ENCODE results near the gene IL20.
A peak's percentile ranks its signal among the peaks of the same experiment; 100 is the strongest.

IL20 gene

GRCh38 chr1:206831650-206832049 lies 33.8 kb upstream of the IL20 start:
- no peaks in the 10 kb centered on the region for H3K36me3 ChIP-seq (ENCODE audit: control insufficient read depth in 2 of 2, insufficient read depth in 2 of 2, low read length in 2 of 2)
- H3K9ac ChIP-seq (ENCODE audit: low read depth in 1 of 2, low read length in 2 of 2) = no peak overlapping the region
- no peak overlapping the region for H3K27ac ChIP-seq (ENCODE audit: low read depth in 2 of 2, low read length in 2 of 2)
- peaks cover 2 to 22% of the 10 kb centered on the region in 2 donors for H3K4me1 ChIP-seq (ENCODE audit: control insufficient read depth in 2 of 2, insufficient read depth in 2 of 2, low read length in 2 of 2)
- H3K4me3 ChIP-seq (ENCODE audit: low read length in 2 of 2) = no peak overlapping the region
- peaks cover 0 to under 1% of the 10 kb centered on the region in 2 donors for H3K27me3 ChIP-seq (ENCODE audit: control insufficient read depth in 2 of 2, insufficient read depth in 2 of 2, low read length in 2 of 2)
- H3K9me3 ChIP-seq (ENCODE audit: control insufficient read depth in 2 of 2, low read length in 2 of 2) = no peaks in the 10 kb centered on the region

DNA sequence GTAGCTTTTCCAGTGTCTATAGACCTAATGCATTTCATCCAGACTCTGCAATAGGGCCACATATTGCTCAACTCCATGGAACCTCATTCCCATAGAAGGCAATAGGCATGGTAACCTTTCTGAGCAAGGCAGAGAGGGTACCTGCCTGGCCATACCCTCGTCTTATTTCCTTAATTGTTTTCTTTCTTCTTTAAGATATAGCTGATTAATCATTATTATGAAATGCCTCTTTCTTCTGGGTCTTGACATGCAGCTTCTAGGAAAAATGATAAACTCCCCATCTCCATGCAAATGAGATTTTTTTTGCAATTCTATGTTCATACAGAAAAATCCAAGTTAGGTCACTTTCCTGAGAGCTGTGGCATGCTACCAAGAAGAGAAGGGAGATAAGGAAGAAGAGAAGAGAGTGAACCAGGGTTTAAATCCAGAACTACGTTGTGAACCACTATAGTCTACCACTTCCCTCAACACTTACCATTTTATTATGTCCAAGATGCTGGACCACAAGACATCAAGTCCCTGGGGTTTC lies 33.0 kb upstream of the IL20 start:
- H3K4me1 ChIP-seq (ENCODE audit: control insufficient read depth in 2 of 2, insufficient read depth in 2 of 2, low read length in 2 of 2) = peaks cover 2 to 22% of the 10 kb centered on the region in 2 donors
- H3K9ac ChIP-seq (ENCODE audit: low read depth in 1 of 2, low read length in 2 of 2) = no peak overlapping the region
- peak overlapping the region in 1 of 2 donors; percentile 6 for H3K27ac ChIP-seq (ENCODE audit: low read depth in 2 of 2, low read length in 2 of 2)
- peaks cover 0 to 2% of the 10 kb centered on the region in 2 donors for H3K27me3 ChIP-seq (ENCODE audit: control insufficient read depth in 2 of 2, insufficient read depth in 2 of 2, low read length in 2 of 2)
- H3K9me3 ChIP-seq (ENCODE audit: control insufficient read depth in 2 of 2, low read length in 2 of 2) = no peaks in the 10 kb centered on the region
- H3K4me3 ChIP-seq (ENCODE audit: low read length in 2 of 2) = no peak overlapping the region
- H3K36me3 ChIP-seq (ENCODE audit: control insufficient read depth in 2 of 2, insufficient read depth in 2 of 2, low read length in 2 of 2) = no peaks in the 10 kb centered on the region

DNA sequence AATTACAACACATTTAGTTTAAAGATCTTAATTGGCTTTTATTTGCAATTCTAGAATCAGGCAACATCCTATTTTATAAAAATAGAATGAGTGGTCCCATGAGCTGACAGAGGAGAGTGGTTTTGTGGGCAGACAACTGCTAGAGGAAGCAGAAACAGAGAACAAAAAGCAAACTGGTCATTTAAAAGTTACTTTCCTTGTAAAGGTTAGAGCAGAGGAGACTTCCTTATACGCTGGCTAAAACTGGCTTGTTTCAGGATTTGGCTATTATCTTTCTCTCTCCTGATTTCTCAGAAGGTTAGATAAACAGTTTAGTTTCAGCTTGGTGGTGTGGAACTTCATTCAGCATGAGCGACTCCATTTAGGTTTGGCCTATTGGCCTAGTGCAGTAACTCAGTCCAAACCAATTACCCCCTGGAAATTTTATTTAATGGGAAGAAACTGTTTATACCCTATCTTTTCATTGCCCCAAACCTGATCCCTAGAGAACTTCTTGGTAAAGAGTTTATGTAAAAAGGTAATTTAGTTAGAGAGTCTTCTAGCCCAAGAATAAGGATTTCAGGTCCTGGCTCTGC lies 32.2 kb upstream of the IL20 start:
- no peak overlapping the region for H3K4me3 ChIP-seq (ENCODE audit: low read length in 2 of 2)
- peaks cover 2 to 22% of the 10 kb centered on the region in 2 donors for H3K4me1 ChIP-seq (ENCODE audit: control insufficient read depth in 2 of 2, insufficient read depth in 2 of 2, low read length in 2 of 2)
- H3K9ac ChIP-seq (ENCODE audit: low read depth in 1 of 2, low read length in 2 of 2) = no peak overlapping the region
- peak overlapping the region in 1 of 2 donors; percentile 6 for H3K27ac ChIP-seq (ENCODE audit: low read depth in 2 of 2, low read length in 2 of 2)
- no peaks in the 10 kb centered on the region for H3K36me3 ChIP-seq (ENCODE audit: control insufficient read depth in 2 of 2, insufficient read depth in 2 of 2, low read length in 2 of 2)
- H3K27me3 ChIP-seq (ENCODE audit: control insufficient read depth in 2 of 2, insufficient read depth in 2 of 2, low read length in 2 of 2) = peaks cover 0 to 2% of the 10 kb centered on the region in 2 donors
- no peaks in the 10 kb centered on the region for H3K9me3 ChIP-seq (ENCODE audit: control insufficient read depth in 2 of 2, low read length in 2 of 2)

DNA sequence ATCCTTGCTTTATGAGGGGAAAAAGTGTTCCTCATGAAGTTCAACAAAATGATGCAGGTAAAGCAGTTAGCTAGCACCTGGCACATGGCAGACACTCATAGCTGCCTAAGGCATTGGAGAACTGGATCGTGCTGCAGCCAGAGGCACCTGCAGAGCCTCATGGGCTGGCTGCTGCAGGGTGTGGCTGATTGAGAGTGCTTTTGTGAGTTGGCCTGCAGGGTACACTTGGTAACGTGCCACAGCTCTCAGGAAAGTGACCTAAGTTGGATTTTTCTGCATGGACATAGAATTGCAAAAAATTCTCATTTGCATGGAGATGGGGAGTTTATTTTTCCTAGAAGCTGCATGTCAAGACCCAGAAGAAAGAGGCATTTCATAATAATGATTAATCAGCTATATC lies 31.6 kb upstream of the IL20 start:
- H3K27ac ChIP-seq (ENCODE audit: low read depth in 2 of 2, low read length in 2 of 2) = no peak overlapping the region
- H3K9me3 ChIP-seq (ENCODE audit: control insufficient read depth in 2 of 2, low read length in 2 of 2) = no peaks in the 10 kb centered on the region
- no peak overlapping the region for H3K9ac ChIP-seq (ENCODE audit: low read depth in 1 of 2, low read length in 2 of 2)
- H3K27me3 ChIP-seq (ENCODE audit: control insufficient read depth in 2 of 2, insufficient read depth in 2 of 2, low read length in 2 of 2) = peaks cover 0 to 2% of the 10 kb centered on the region in 2 donors
- no peak overlapping the region for H3K4me3 ChIP-seq (ENCODE audit: low read length in 2 of 2)
- no peaks in the 10 kb centered on the region for H3K36me3 ChIP-seq (ENCODE audit: control insufficient read depth in 2 of 2, insufficient read depth in 2 of 2, low read length in 2 of 2)
- H3K4me1 ChIP-seq (ENCODE audit: control insufficient read depth in 2 of 2, insufficient read depth in 2 of 2, low read length in 2 of 2) = peaks cover 2 to 22% of the 10 kb centered on the region in 2 donors

DNA sequence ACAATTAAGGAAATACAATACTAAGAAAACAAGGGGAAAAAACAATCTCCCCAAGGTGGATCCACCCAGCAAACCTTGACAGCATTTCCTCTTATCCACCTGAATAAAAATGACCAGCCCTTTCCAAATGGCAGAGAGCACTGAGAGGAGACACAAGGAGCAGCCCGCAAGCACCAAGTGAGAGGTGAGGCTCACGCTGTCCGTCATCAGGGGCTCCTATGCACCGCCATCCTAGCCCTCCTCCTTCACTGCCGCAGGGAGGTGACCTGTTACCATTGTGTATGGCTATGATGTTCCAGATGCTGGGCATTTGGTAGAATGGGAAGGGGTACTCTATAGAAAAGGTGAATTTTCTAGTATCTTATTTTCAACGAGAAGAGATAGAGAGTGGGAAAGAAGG lies 31.2 kb upstream of the IL20 start:
- no peak overlapping the region for H3K9ac ChIP-seq (ENCODE audit: low read depth in 1 of 2, low read length in 2 of 2)
- H3K27me3 ChIP-seq (ENCODE audit: control insufficient read depth in 2 of 2, insufficient read depth in 2 of 2, low read length in 2 of 2) = peaks cover 0 to 2% of the 10 kb centered on the region in 2 donors
- H3K4me3 ChIP-seq (ENCODE audit: low read length in 2 of 2) = no peak overlapping the region
- no peaks in the 10 kb centered on the region for H3K9me3 ChIP-seq (ENCODE audit: control insufficient read depth in 2 of 2, low read length in 2 of 2)
- H3K4me1 ChIP-seq (ENCODE audit: control insufficient read depth in 2 of 2, insufficient read depth in 2 of 2, low read length in 2 of 2) = peaks cover 2 to 22% of the 10 kb centered on the region in 2 donors
- H3K27ac ChIP-seq (ENCODE audit: low read depth in 2 of 2, low read length in 2 of 2) = no peak overlapping the region
- H3K36me3 ChIP-seq (ENCODE audit: control insufficient read depth in 2 of 2, insufficient read depth in 2 of 2, low read length in 2 of 2) = no peaks in the 10 kb centered on the region

- Histone ChIP-seq H3K36me3 (ENCODE audit: control insufficient read depth in 2 of 2, insufficient read depth in 2 of 2, low read length in 2 of 2) (no peaks in the 10 kb centered on the region), H3K27ac (ENCODE audit: low read depth in 2 of 2, low read length in 2 of 2) (no peak overlapping the region), H3K27me3 (ENCODE audit: control insufficient read depth in 2 of 2, insufficient read depth in 2 of 2, low read length in 2 of 2) (peaks cover 0 to 2% of the 10 kb centered on the region in 2 donors), H3K4me1 (ENCODE audit: control insufficient read depth in 2 of 2, insufficient read depth in 2 of 2, low read length in 2 of 2) (peaks cover 1 to 22% of the 10 kb centered on the region in 2 donors), H3K9me3 (ENCODE audit: control insufficient read depth in 2 of 2, low read length in 2 of 2) (no peaks in the 10 kb centered on the region), H3K4me3 (ENCODE audit: low read length in 2 of 2) (no peak overlapping the region), H3K9ac (ENCODE audit: low read depth in 1 of 2, low read length in 2 of 2) (no peak overlapping the region)
These were observed 30.7 kb upstream of the IL20 start for GRCh38 chr1:206834711-206835110.

DNA sequence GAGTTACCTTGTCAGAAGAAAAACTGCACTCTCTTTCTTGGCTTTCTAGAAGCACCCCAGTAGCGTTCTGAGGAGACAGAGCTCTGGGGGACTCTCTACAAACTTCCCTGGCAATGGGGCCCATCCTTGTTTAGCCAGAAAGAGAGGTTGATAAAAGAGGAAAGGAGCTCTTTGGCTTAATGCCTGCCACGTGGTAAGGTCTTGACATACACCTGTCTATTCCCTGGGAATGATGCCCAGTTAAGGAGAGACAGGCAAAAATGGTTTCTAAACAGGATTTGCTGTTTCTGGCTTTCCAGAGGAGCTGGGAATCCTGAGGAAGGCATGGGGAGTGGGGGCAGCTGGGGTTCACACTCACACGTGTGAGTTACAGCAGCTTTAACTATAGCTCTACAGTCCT lies 30.2 kb upstream of the IL20 start:
- H3K4me3 ChIP-seq (ENCODE audit: low read length in 2 of 2) = no peak overlapping the region
- peaks cover 0 to 20% of the 10 kb centered on the region in 2 donors for H3K4me1 ChIP-seq (ENCODE audit: control insufficient read depth in 2 of 2, insufficient read depth in 2 of 2, low read length in 2 of 2)
- no peak overlapping the region for H3K9ac ChIP-seq (ENCODE audit: low read depth in 1 of 2, low read length in 2 of 2)
- peaks cover 0 to 2% of the 10 kb centered on the region in 2 donors for H3K27me3 ChIP-seq (ENCODE audit: control insufficient read depth in 2 of 2, insufficient read depth in 2 of 2, low read length in 2 of 2)
- no peaks in the 10 kb centered on the region for H3K9me3 ChIP-seq (ENCODE audit: control insufficient read depth in 2 of 2, low read length in 2 of 2)
- no peaks in the 10 kb centered on the region for H3K36me3 ChIP-seq (ENCODE audit: control insufficient read depth in 2 of 2, insufficient read depth in 2 of 2, low read length in 2 of 2)
- H3K27ac ChIP-seq (ENCODE audit: low read depth in 2 of 2, low read length in 2 of 2) = no peak overlapping the region

GRCh38 chr1:206836111-206836510 lies 29.3 kb upstream of the IL20 start:
- no peak overlapping the region for H3K4me3 ChIP-seq (ENCODE audit: low read length in 2 of 2)

DNA sequence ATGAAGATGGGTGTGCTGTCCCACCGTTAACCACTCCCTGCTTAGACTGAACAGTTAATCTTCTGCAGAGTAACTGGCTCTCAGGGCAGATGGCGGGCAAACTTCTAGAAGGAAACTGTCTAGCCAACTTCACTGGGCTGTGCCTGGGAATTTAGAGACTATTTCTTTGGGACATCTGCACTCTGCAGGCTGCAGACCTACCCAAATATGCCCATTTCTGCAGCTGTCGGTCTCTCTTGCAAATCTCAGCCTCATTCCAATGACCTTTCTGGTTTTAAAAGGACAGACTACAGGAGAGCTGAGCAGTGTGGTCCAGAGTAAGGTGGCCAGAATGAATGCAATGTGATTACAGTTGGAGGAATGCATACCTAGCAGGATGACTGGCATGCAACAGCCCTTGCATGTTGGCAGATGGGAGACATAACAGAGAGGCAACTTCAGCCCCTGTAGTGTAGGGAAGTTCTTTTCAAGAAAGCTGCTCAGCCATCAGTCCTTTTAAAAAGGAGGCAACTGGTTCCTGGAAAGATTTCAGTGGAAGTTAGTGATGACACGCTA lies 26.3 kb upstream of the IL20 start:
- Histone ChIP-seq H3K27me3 (ENCODE audit: control insufficient read depth in 2 of 2, insufficient read depth in 2 of 2, low read length in 2 of 2) (peaks cover 0 to 2% of the 10 kb centered on the region in 2 donors), H3K4me1 (ENCODE audit: control insufficient read depth in 2 of 2, insufficient read depth in 2 of 2, low read length in 2 of 2) (peaks cover 0 to 7% of the 10 kb centered on the region in 2 donors), H3K9me3 (ENCODE audit: control insufficient read depth in 2 of 2, low read length in 2 of 2) (no peaks in the 10 kb centered on the region), H3K27ac (ENCODE audit: low read depth in 2 of 2, low read length in 2 of 2) (no peak overlapping the region), H3K36me3 (ENCODE audit: control insufficient read depth in 2 of 2, insufficient read depth in 2 of 2, low read length in 2 of 2) (no peaks in the 10 kb centered on the region), H3K4me3 (ENCODE audit: low read length in 2 of 2) (no peak overlapping the region), H3K9ac (ENCODE audit: low read depth in 1 of 2, low read length in 2 of 2) (no peak overlapping the region)

More at GRCh38 chr1:206836111-206836510, 29.3 kb upstream of the IL20 start:
- no peak overlapping the region for H3K27ac ChIP-seq (ENCODE audit: low read depth in 2 of 2, low read length in 2 of 2)
- no peaks in the 10 kb centered on the region for H3K9me3 ChIP-seq (ENCODE audit: control insufficient read depth in 2 of 2, low read length in 2 of 2)
- H3K4me1 ChIP-seq (ENCODE audit: control insufficient read depth in 2 of 2, insufficient read depth in 2 of 2, low read length in 2 of 2) = peaks cover 0 to 20% of the 10 kb centered on the region in 2 donors
- H3K27me3 ChIP-seq (ENCODE audit: control insufficient read depth in 2 of 2, insufficient read depth in 2 of 2, low read length in 2 of 2) = peaks cover 0 to 2% of the 10 kb centered on the region in 2 donors
- H3K36me3 ChIP-seq (ENCODE audit: control insufficient read depth in 2 of 2, insufficient read depth in 2 of 2, low read length in 2 of 2) = no peaks in the 10 kb centered on the region
- H3K9ac ChIP-seq (ENCODE audit: low read depth in 1 of 2, low read length in 2 of 2) = no peak overlapping the region

- H3K4me3 ChIP-seq (ENCODE audit: low read length in 2 of 2) = no peak overlapping the region
These were observed 25.6 kb upstream of the IL20 start for GRCh38 chr1:206839857-206840256.

More at GRCh38 chr1:206839857-206840256, 25.6 kb upstream of the IL20 start:
- no peaks in the 10 kb centered on the region for H3K36me3 ChIP-seq (ENCODE audit: control insufficient read depth in 2 of 2, insufficient read depth in 2 of 2, low read length in 2 of 2)
- no peak overlapping the region for H3K9ac ChIP-seq (ENCODE audit: low read depth in 1 of 2, low read length in 2 of 2)
- H3K27me3 ChIP-seq (ENCODE audit: control insufficient read depth in 2 of 2, insufficient read depth in 2 of 2, low read length in 2 of 2) = peaks cover 0 to 2% of the 10 kb centered on the region in 2 donors
- H3K9me3 ChIP-seq (ENCODE audit: control insufficient read depth in 2 of 2, low read length in 2 of 2) = no peaks in the 10 kb centered on the region
- no peak overlapping the region for H3K27ac ChIP-seq (ENCODE audit: low read depth in 2 of 2, low read length in 2 of 2)
- H3K4me1 ChIP-seq (ENCODE audit: control insufficient read depth in 2 of 2, insufficient read depth in 2 of 2, low read length in 2 of 2) = no peaks in the 10 kb centered on the region

All from mucosa of rectum (tissue), 2 donors.